ENCODE results near the gene BLTP3B. TPM values are rescaled to one million over a fixed set of nuclear protein-coding genes. Genes with fewer than 3 reads are reported as not detected.

BLTP3B gene
- total and polyA plus RNA-seq, 5 experiments from 2014 or later: 9.7 to 22.4 (median 14.8) TPM

DNA sequence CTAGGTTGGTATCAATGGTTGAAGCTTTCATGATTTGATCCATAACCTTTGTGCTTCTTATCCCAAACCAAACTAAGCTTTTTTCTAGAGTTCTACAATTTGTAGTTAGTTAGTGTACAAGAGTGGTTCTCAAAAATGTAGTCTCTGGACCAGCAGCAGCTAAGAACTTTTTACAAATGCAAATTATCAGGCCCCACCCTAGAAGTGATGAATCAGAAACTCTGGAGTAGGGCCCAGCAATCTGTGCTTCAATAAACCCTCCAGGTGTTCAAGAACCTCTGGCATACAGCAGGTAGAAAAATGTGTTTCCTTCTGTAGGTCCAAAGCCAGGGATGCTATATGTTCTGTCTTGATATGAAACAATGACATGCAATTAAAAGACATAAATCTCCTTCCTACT lies 31.8 kb upstream of the BLTP3B start:
- Mint-ChIP-seq H3K27me3 (no peaks in the 10 kb centered on the region), H3K27ac (no peak overlapping the region), H3K4me1 (peaks cover 0 to 2% (median 0%) of the 10 kb centered on the region in 4 donors), H3K36me3 (peaks cover 0 to 42% (median 14%) of the 10 kb centered on the region in 3 donors), H3K9me3 (no peaks in the 10 kb centered on the region), H3K4me3 (no peak overlapping the region)
- no peak for DNase-seq
- POLR2A ChIA-PET: no interaction called here
- ATAC-seq: no peak

GRCh38 chr12:100173111-100173510 lies 30.4 kb upstream of the BLTP3B start:
- H3K9me3 Mint-ChIP-seq: no peaks in the 10 kb centered on the region
- H3K27me3 Mint-ChIP-seq: no peaks in the 10 kb centered on the region
- peaks cover 0 to 38% (median 10%) of the 10 kb centered on the region in 3 donors for H3K36me3 Mint-ChIP-seq
- POLR2A ChIA-PET: no interaction called here
- H3K4me1 Mint-ChIP-seq: peaks cover 0 to 2% (median 0%) of the 10 kb centered on the region in 4 donors
- DNase-seq (no peak), ATAC-seq (no peak)
- no peak overlapping the region for H3K27ac Mint-ChIP-seq
- H3K4me3 Mint-ChIP-seq: no peak overlapping the region

DNA sequence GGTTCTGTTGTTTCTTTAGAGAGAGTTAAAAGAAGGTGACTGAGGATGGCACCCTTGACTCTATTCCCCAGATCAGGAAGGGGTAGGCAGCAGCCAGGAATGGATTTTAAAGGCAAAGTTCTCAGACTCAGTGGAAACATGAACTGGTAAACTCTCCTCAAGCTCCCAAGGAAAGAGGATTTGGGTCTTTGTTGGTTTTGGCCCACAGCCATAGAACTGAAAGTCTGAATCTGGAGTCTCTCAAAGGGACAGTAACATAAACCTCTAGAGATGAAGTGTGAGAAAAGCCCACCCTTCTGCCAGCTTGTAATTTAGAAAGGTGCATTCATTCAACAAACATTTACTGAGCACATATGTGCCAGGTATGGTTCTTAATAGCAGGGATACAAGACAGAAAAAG lies 28.6 kb upstream of the BLTP3B start:
- H3K9me3 Mint-ChIP-seq: no peaks in the 10 kb centered on the region
- POLR2A ChIA-PET: no interaction called here
- H3K4me3 Mint-ChIP-seq: no peak overlapping the region
- DNase-seq (no peak), ATAC-seq (no peak)
- H3K27ac Mint-ChIP-seq: no peak overlapping the region
- no peaks in the 10 kb centered on the region for H3K27me3 Mint-ChIP-seq
- H3K4me1 Mint-ChIP-seq: peaks cover 0 to 2% (median 0%) of the 10 kb centered on the region in 4 donors
- H3K36me3 Mint-ChIP-seq: peaks cover 0 to 24% (median 8%) of the 10 kb centered on the region in 3 donors

DNA sequence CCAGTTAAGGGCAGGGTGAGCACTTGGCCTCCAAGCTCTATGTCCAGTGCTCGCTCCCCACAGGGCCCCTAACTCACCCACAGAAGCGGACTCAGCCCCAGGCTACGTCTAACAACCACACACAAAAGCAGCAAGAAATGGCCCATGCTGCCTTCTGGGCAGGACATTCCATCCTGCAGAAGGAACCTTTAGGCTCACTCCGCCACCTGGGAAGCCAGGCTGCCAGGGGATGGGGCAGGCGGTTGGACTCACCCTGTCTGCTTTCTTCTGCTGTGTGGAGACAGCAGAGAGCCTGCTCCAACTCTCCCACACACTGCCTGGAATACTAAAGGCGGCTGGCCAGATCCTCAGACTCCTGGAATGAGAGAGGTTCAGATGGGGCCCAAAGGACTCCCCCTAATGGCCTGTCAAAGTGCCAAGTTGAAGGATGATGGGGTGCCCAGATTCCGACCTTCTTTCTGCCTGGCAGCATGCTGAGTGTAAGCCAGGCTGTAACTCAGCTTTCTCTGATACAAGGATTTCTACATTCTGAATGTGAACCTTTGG lies 27.7 kb upstream of the BLTP3B start:
- Mint-ChIP-seq H3K27ac (peak overlapping the region in 1 of 10 donors; percentile 31), H3K9me3 (no peaks in the 10 kb centered on the region), H3K27me3 (no peaks in the 10 kb centered on the region), H3K4me3 (no peak overlapping the region), H3K36me3 (peaks cover 0 to 19% (median 8%) of the 10 kb centered on the region in 3 donors), H3K4me1 (peaks cover 0 to 2% (median 0%) of the 10 kb centered on the region in 4 donors)
- POLR2A ChIA-PET: no interaction called here
- DNase-seq: no peak
- ATAC-seq: no peak

DNA sequence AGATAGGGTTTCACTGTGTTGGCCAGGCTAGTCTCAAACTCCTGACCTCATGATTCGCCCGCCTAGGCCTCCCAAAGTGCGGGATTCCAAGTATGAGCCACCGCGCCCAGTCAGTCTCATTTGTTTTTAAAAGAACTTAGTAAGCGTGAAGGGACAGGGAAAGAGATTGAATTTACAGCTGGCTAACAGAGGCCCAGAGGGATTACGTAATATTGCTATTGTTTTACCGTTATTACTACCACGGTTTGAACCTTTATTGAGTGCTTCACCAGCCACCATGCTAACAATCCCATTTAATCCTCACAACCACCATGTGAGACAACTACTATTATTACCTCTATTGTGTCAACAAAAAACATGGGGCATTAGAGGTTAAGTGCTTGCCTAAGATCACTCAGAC lies 26.7 kb upstream of the BLTP3B start:
- POLR2A ChIA-PET: no interaction called here
- Mint-ChIP-seq H3K4me3 (no peak overlapping the region), H3K36me3 (peaks cover 0 to 12% (median 8%) of the 10 kb centered on the region in 3 donors), H3K9me3 (no peaks in the 10 kb centered on the region), H3K27me3 (no peaks in the 10 kb centered on the region), H3K27ac (peak overlapping the region in 1 of 10 donors; percentile 59), H3K4me1 (peaks cover under 1 to 2% (median under 1%) of the 10 kb centered on the region in 4 donors)
- DNase-seq (no peak), ATAC-seq (no peak)

DNA sequence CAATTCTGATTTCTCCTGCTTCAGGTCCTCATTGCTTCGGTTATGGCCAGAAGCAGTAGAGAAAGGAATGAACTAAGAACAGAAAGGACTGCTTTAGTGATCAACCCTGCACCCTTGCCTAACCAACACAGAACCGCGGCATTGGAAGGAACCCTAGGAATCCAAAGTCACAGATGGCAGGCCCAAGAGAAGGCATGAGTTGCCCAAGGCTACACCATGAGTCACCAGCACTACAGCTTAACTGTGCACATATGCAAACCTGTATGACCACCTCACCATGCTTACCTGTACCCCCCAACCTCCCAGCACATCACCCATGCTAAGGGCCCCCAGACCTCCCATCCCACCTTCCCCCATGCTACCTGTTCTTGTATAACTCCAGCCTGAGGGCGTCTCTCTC lies 25.9 kb upstream of the BLTP3B start:
- POLR2A ChIA-PET: no interaction called here
- H3K4me3 Mint-ChIP-seq: no peak overlapping the region
- peaks cover 2 to 8% (median 7%) of the 10 kb centered on the region in 4 donors for H3K4me1 Mint-ChIP-seq
- H3K27me3 Mint-ChIP-seq: no peaks in the 10 kb centered on the region
- ATAC-seq: no peak
- H3K27ac Mint-ChIP-seq: no peak overlapping the region
- peaks cover 0 to 10% (median 8%) of the 10 kb centered on the region in 3 donors for H3K36me3 Mint-ChIP-seq
- H3K9me3 Mint-ChIP-seq: no peaks in the 10 kb centered on the region
- no peak for DNase-seq

DNA sequence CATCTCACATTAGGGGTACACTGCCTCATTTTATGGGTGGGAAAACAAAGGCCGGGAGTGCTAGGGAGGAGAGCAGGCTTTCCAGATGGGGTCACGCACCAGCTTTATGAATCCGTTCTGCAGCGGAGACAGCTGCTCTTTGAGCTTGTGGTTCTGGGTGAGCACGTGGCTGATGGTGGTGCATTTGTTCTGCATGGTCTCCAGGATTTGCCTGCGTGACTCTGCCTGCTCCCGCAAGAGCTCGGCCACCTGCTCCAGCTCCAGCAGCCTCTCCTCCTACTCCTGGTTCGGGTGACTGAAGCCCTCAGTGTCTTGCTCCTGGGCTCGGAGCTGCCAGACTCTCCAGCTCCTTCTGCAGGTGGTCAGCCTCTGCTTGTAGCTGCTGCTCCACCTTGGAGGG lies 23.6 kb upstream of the BLTP3B start:
- no peak overlapping the region for H3K27ac Mint-ChIP-seq
- no peaks in the 10 kb centered on the region for H3K36me3 Mint-ChIP-seq
- H3K4me3 Mint-ChIP-seq: no peak overlapping the region
- ATAC-seq (no peak), DNase-seq (no peak)
- POLR2A ChIA-PET: no interaction called here
- H3K4me1 Mint-ChIP-seq: peaks cover 0 to 11% (median 10%) of the 10 kb centered on the region in 4 donors
- H3K27me3 Mint-ChIP-seq: no peaks in the 10 kb centered on the region
- no peaks in the 10 kb centered on the region for H3K9me3 Mint-ChIP-seq

DNA sequence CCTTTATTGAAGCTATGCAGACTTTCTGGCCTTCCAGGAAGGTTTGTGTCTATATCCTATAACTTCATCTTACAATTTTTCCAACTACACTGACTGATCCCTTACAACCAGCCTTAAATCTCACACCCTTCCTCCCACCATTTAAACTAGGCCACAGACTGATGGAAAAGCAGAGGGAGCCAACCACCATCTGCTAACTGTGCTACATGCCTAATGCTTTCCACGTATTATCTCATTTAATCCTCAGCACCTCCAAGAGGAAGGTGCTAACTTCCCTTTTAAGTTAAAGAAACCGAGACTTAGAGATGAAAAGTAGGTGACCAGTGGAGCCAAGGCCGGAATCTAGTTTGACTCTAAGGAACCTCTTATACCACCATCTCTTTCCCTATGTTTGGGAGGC lies 22.7 kb upstream of the BLTP3B start:
- no peaks in the 10 kb centered on the region for H3K36me3 Mint-ChIP-seq
- H3K27ac Mint-ChIP-seq: peak overlapping the region in 1 of 10 donors; percentile 1
- no peak for DNase-seq
- no peak overlapping the region for H3K4me3 Mint-ChIP-seq
- ATAC-seq: no peak
- no peaks in the 10 kb centered on the region for H3K27me3 Mint-ChIP-seq
- no peaks in the 10 kb centered on the region for H3K9me3 Mint-ChIP-seq
- H3K4me1 Mint-ChIP-seq: peaks cover 0 to 11% (median 10%) of the 10 kb centered on the region in 4 donors
- POLR2A ChIA-PET: no interaction called here

DNA sequence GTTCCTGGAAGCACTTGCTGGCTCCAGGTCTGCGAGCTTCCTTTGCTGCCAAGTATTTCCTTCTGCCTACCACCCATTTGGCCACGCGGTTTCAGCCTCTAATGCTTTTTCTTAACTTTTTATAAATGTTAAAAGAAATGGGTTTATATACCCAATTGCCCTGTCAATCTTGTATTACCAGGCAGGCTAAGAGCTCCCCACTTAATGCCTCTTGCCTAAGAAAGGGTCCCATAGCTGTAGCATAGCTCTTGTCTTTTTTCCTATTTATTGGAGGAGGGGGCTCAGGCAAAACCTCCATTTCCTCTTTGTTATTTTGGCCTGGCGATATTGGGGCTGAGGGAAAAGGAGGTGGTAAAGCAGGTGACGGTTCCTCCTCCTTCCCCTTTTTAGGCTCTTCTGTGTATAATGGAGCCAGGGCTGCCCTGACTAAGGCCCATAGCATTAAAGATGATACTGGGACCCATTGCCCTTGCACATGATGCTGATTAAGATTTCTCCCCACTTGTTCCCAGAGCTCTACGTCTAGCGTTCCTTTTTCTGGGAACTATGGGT lies 21.6 kb upstream of the BLTP3B start:
- DNase-seq (no peak), ATAC-seq (peak in 1 of 2 donors; percentile 7)
- peak overlapping the region; percentile 62 to 79 (median 72) for H3K4me3 Mint-ChIP-seq
- peaks cover 0 to 11% (median 10%) of the 10 kb centered on the region in 4 donors for H3K4me1 Mint-ChIP-seq
- H3K27ac Mint-ChIP-seq: peak overlapping the region in 3 of 10 donors; percentile 22 to 83 (median 39)
- H3K27me3 Mint-ChIP-seq: no peaks in the 10 kb centered on the region
- H3K9me3 Mint-ChIP-seq: no peaks in the 10 kb centered on the region
- H3K36me3 Mint-ChIP-seq: no peaks in the 10 kb centered on the region
- POLR2A ChIA-PET: interaction anchor here (2.0 kb wide), 1 partner anchor 36 kb away, joined by 10 read pairs; the partner anchor contains the start of gene ACTR6

DNA sequence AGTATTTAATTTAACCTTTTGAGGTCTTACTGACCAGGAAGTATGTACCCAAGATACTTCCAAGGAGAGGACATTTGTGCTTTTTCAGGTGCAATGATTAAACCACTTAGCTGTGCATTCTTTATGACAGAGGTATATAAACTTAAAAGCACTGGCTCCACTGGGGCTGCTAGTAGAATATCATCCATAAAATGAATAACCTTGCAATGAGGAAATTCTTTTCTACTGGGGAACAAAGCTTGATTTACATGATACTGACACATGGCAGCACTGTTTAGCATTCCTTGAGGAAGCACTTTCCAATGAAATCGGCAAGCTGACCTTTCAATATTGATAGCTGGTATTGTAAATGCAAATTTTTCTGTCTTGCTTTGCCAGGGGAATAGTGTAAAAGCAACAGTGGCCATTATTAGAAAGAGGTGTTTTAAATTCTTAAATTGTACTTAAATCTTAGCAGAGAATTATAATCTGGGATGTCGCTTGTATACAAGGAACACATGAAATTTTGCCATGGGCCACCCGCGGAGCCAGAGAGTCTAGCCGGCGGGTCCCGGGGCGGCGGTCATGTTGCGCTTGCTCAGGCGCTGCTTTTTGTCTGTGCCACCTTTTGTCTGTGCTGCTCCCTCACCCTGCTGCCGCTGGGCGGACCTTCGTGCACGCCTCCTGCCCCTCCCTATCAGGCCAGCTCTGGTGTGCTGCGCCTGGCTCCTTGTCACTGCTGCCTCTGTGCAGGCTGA lies 20.9 kb upstream of the BLTP3B start:
- peak; percentile 100 for ATAC-seq
- POLR2A ChIA-PET: interaction anchor here (2.0 kb wide), 1 partner anchor 37 kb away, joined by 10 read pairs; the partner anchor contains the start of gene ACTR6
- no peaks in the 10 kb centered on the region for H3K9me3 Mint-ChIP-seq
- peak overlapping the region in 3 of 10 donors; percentile 22 to 83 (median 39) for H3K27ac Mint-ChIP-seq
- no peaks in the 10 kb centered on the region for H3K27me3 Mint-ChIP-seq
- H3K4me1 Mint-ChIP-seq: peaks cover 0 to 11% (median 10%) of the 10 kb centered on the region in 4 donors
- peak; percentile 46 to 79 (median 61) for DNase-seq
- H3K4me3 Mint-ChIP-seq: peak overlapping the region; percentile 62 to 79 (median 72)
- H3K36me3 Mint-ChIP-seq: peaks cover 0 to under 1% (median 0%) of the 10 kb centered on the region in 3 donors

GRCh38 chr12:100159391-100160104 lies 16.9 kb upstream of the BLTP3B start:
- H3K36me3 Mint-ChIP-seq: peaks cover 0 to 2% (median 0%) of the 10 kb centered on the region in 3 donors
- no peak overlapping the region for H3K27ac Mint-ChIP-seq
- H3K27me3 Mint-ChIP-seq: no peaks in the 10 kb centered on the region
- no peaks in the 10 kb centered on the region for H3K9me3 Mint-ChIP-seq
- no peak for ATAC-seq
- POLR2A ChIA-PET: no interaction called here
- no peak for DNase-seq
- peaks cover 3 to 16% (median 13%) of the 10 kb centered on the region in 4 donors for H3K4me1 Mint-ChIP-seq
- no peak overlapping the region for H3K4me3 Mint-ChIP-seq

DNA sequence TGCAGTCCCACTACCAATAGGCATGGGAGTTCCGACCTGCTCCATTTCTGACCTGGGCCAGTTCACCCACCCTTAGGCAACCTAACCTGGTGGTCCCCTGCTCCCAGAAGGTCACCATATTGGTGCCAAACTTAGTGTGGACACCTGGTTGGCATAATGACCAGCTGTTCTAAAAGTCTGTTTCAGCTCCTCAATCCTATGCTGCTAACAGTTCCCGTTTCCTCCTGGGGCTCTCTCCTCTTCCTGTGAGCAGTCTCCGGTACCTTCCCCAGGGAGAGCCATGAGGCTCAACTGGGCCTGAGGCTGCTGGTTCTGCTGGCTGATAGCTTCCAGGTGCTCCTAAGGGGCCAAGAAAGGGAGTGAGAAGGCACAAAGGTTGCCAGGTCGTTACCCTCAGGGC lies 15.9 kb upstream of the BLTP3B start:
- H3K9me3 Mint-ChIP-seq: no peaks in the 10 kb centered on the region
- peaks cover 0 to 3% (median 0%) of the 10 kb centered on the region in 5 donors for H3K27me3 Mint-ChIP-seq
- peaks cover 0 to 2% (median 0%) of the 10 kb centered on the region in 3 donors for H3K36me3 Mint-ChIP-seq
- POLR2A ChIA-PET: no interaction called here
- DNase-seq (no peak), ATAC-seq (no peak)
- H3K27ac Mint-ChIP-seq: peak overlapping the region in 1 of 10 donors; percentile 68
- no peak overlapping the region for H3K4me3 Mint-ChIP-seq
- peaks cover 4 to 10% (median 6%) of the 10 kb centered on the region in 4 donors for H3K4me1 Mint-ChIP-seq

Measured in naive thymus-derived CD8-positive, alpha-beta T cell (primary cell).